Osteocyte (in vitro differentiated cells): ENCODE measurements around the gene RBMS3. TPM values are rescaled to one million over a fixed set of nuclear protein-coding genes. Genes with fewer than 3 reads are reported as not detected.

ENCODE experiments used
- DNase-seq: peaks from one replicate; pipeline ENCODE4 v3.0.0; 2021; ENCODE audit warnings: mixed read lengths; ENCODE audit not compliant: unreplicated experiment; ENCODE audit errors: extremely low spot score
- H3K27ac Mint-ChIP-seq: one replicate; pipeline ENCODE4 v1.8.0; 2021; ENCODE audit warnings: mild to moderate bottlenecking, mixed read lengths; ENCODE audit not compliant: unreplicated experiment
- H3K27me3 Mint-ChIP-seq: one replicate; pipeline ENCODE4 v1.8.0; 2021; ENCODE audit warnings: mixed read lengths; ENCODE audit not compliant: unreplicated experiment
- H3K36me3 Mint-ChIP-seq: one replicate; pipeline ENCODE4 v1.8.0; 2021; ENCODE audit warnings: mixed read lengths; ENCODE audit not compliant: unreplicated experiment
- H3K4me1 Mint-ChIP-seq: one replicate; pipeline ENCODE4 v1.8.0; 2021; ENCODE audit warnings: mixed read lengths; ENCODE audit not compliant: unreplicated experiment
- H3K4me3 Mint-ChIP-seq: one replicate; pipeline ENCODE4 v1.8.0; 2021; ENCODE audit warnings: mild to moderate bottlenecking, moderate library complexity, mixed read lengths; ENCODE audit not compliant: unreplicated experiment
- H3K9me3 Mint-ChIP-seq: one replicate; pipeline ENCODE4 v1.8.0; 2021; ENCODE audit warnings: mixed read lengths; ENCODE audit not compliant: unreplicated experiment
- total RNA-seq: library from RNA; stranded (reverse); gene quantifications from 2 replicates; pipeline ENCODE4 v1.2.1, GENCODE V29; 2021
- TF ChIP-seq, protein P1 (sequence below): fragments of 200-600 bp; sonication (generic); IDR thresholded peaks from 2 replicates; pipeline ENCODE4 v1.5.0; 2021; ENCODE audit warnings: antibody characterized with exemption, mild to moderate bottlenecking, moderate library complexity

The RBMS3 gene
- total RNA-seq, 1 donor from 2014 or later: 64.2 TPM

DNA sequence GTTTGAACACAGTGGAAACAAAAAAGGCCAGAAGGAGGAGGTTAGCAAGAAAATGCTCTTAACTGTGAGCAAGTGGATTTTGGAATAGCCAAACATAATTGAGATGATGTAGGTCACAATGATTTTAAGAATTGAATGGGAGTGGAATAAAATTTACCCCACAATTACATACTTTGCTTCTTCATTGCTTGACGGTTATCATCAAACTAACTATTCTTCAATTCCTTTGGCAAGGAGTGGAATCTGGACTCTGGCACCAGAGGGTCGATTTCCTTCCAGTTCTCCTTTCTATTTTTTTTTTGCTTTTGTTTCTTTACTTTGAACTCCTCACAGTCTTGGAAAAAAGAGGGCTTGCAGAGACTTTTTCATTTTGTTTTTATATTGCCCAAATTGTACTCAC is 691.0 kb downstream of the RBMS3 start:
- no peak for DNase-seq
- H3K27ac Mint-ChIP-seq: peak overlapping the region; percentile 55
- H3K9me3 Mint-ChIP-seq: peaks cover 14% of the 10 kb centered on the region
- H3K4me3 Mint-ChIP-seq: no peak overlapping the region
- H3K36me3 Mint-ChIP-seq: peaks cover 15% of the 10 kb centered on the region
- peaks cover 15% of the 10 kb centered on the region for H3K4me1 Mint-ChIP-seq
- TF ChIP-seq, protein P1, sequence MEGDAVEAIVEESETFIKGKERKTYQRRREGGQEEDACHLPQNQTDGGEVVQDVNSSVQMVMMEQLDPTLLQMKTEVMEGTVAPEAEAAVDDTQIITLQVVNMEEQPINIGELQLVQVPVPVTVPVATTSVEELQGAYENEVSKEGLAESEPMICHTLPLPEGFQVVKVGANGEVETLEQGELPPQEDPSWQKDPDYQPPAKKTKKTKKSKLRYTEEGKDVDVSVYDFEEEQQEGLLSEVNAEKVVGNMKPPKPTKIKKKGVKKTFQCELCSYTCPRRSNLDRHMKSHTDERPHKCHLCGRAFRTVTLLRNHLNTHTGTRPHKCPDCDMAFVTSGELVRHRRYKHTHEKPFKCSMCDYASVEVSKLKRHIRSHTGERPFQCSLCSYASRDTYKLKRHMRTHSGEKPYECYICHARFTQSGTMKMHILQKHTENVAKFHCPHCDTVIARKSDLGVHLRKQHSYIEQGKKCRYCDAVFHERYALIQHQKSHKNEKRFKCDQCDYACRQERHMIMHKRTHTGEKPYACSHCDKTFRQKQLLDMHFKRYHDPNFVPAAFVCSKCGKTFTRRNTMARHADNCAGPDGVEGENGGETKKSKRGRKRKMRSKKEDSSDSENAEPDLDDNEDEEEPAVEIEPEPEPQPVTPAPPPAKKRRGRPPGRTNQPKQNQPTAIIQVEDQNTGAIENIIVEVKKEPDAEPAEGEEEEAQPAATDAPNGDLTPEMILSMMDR: no peak
- no peaks in the 10 kb centered on the region for H3K27me3 Mint-ChIP-seq

DNA sequence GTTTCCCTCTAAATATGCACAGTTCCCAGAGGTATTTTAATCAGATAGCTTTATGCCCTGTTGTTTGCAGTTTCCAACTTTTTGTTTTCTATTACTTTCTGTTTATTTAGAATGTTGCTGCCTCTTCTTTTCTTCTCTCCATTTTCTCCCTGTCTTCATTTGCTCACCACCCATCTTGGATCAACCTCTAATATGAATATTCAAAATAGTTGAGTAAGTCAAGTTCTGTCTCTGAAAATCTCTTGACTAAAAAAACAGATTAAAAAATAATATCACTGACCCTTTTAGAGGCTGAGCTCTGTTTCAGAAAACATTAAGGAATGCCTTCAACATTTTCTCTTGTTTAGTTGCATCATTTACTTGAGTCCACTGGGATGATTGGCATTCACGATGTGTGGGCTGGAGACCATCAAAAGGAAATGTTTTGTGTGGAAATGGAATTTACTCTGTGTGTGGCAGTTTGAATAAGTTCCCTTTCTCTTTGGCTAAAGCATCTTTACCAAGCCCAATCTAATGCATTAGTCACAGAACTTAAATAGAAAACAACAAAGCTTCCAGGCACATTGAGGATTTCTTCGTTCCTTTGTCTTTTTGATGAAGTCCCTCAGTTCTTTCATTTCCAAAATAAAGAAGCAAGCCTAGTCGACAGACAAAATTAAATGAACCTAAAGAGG is 691.6 kb downstream of the RBMS3 start:
- H3K27ac Mint-ChIP-seq: peak overlapping the region; percentile 55
- H3K36me3 Mint-ChIP-seq: peaks cover 15% of the 10 kb centered on the region
- H3K27me3 Mint-ChIP-seq: no peaks in the 10 kb centered on the region
- DNase-seq: no peak
- peaks cover 14% of the 10 kb centered on the region for H3K9me3 Mint-ChIP-seq
- TF ChIP-seq, protein P1: no peak
- no peak overlapping the region for H3K4me3 Mint-ChIP-seq
- peaks cover 15% of the 10 kb centered on the region for H3K4me1 Mint-ChIP-seq

DNA sequence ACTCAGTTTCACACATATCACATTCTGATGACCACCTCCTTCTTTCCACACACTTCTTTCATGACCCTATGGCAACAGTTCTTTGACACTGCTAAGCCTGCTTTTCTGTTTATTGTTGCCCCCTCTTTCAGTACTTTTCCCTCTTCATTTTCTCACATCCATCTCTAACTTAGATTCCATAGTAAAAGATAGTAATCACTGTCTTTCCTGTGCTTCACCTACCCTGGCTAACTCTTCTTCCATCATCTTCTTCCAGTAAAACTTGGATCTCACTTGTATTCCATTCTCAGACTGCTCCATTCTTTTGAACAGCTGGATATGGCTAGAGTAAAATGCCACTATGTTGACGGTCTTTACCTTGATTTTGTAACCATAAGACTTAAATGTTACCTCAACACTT is 692.9 kb downstream of the RBMS3 start:
- DNase-seq: no peak
- TF ChIP-seq, protein P1: no peak
- peaks cover 14% of the 10 kb centered on the region for H3K9me3 Mint-ChIP-seq
- H3K36me3 Mint-ChIP-seq: peaks cover 11% of the 10 kb centered on the region
- H3K27ac Mint-ChIP-seq: no peak overlapping the region
- H3K27me3 Mint-ChIP-seq: no peaks in the 10 kb centered on the region
- no peak overlapping the region for H3K4me3 Mint-ChIP-seq
- H3K4me1 Mint-ChIP-seq: peaks cover 15% of the 10 kb centered on the region

DNA sequence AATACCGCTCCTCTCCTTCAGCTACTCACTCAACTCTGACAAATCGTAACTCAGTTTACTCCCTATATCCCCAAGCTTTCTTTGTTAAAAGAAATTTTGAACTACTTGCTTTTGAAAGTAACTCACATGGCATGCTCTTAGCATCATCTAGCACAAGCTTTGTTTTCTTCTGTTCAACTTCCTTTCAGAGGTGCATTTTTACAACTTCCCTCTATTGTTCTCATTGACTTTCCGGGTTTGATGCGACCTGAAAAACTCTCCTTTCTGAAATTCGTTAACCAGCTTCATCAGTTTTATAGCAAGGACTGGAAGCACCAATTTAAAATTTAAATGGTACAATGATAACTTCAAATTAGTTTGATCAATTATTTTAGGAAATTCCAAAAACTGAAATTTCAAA is 696.0 kb downstream of the RBMS3 start:
- H3K27me3 Mint-ChIP-seq: no peaks in the 10 kb centered on the region
- peaks cover 15% of the 10 kb centered on the region for H3K36me3 Mint-ChIP-seq
- TF ChIP-seq, protein P1: no peak
- DNase-seq: no peak
- no peak overlapping the region for H3K4me3 Mint-ChIP-seq
- H3K4me1 Mint-ChIP-seq: peaks cover 13% of the 10 kb centered on the region
- H3K9me3 Mint-ChIP-seq: peaks cover 19% of the 10 kb centered on the region
- no peak overlapping the region for H3K27ac Mint-ChIP-seq

DNA sequence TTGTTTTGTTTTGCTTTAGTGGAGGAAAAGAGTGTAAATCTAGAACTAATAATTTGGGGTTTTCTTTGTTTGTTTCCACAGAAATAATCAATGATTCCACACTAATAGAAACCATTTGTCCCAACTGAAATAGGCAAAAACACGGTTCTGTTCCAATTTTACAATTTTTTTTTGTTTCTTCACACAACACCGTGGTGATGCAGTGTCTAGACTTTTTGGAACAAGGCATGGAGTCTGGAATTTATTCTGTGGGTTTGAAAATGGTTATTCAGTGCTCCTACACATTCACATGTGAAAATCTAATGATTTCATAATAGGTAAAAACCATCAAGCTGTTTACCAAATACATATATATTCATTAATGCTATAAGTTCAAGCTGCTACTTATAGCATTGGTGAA is 696.5 kb downstream of the RBMS3 start:
- Mint-ChIP-seq H3K27ac (no peak overlapping the region), H3K27me3 (no peaks in the 10 kb centered on the region), H3K4me3 (no peak overlapping the region), H3K4me1 (peaks cover 8% of the 10 kb centered on the region), H3K9me3 (peaks cover 24% of the 10 kb centered on the region), H3K36me3 (peaks cover 18% of the 10 kb centered on the region)
- TF ChIP-seq, protein P1: no peak
- no peak for DNase-seq
